Hematopoietic multipotent progenitor cell treated with erythropoietin and hydrocortisone succinate and interleukin-3 and kit ligand, for 8 days (in vitro differentiated cells): ENCODE measurements around the gene ZACN.

Experiments
- DNase-seq: peaks from one replicate; pipeline ENCODE4 v3.0.0-alpha.2; 2015

ZACN gene

DNA sequence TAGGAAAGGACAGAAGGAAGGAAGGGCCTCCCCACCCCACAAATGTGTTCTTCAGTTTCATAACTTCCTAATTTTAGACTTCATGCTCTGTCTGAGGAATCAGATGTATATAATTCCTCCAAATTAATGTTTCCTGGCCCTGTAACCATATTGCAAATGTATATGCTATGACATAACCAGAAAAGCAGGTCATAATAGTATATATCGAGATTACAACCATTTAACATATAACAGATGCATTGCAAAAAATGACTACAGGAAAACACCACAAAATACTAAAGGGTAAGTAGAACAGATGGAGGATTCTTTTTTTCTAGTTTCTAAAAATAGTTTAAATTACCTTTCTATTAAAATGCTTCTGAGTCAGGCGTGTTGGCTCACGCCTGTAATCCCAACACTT is 27.7 kb downstream of the ZACN start:
- DNase-seq, result no peak

GRCh38 chr17:76107509-76107908 is 28.5 kb downstream of the ZACN start:
- peak; percentile 66 for DNase-seq

GRCh38 chr17:76111956-76112355 is 33.0 kb downstream of the ZACN start:
- no peak for DNase-seq

DNA sequence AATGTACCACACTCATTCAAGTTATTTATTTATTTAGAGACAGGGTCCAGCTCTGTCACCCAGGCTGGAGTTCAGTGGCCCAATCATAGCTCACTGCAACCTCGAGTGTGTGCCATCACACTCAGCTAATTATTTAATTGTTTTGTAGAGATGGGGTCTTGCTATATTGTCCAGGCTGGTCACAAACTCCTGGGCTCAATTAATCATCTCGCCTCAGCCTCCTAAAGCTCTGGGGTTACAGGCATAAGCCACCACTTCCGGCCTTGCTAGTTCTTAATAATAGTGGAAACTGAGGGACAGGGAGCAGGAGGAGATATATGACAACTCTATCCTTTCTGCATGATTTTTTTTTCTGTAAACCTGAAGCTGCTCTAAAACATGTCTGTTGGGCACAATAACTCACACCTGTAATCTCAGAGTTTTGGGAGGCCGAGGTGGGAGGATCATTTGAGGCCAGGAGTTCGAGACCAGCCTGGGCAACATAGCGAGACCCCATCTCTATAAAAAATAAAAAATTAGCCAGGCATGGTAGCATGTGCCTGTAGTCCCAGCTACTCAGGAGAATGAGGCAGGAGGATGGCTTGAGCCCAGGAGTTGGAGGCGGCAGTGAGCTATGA is 36.3 kb downstream of the ZACN start:
- DNase-seq, result no peak

GRCh38 chr17:76119409-76120371 is 40.7 kb downstream of the ZACN start:
- no peak for DNase-seq

DNA sequence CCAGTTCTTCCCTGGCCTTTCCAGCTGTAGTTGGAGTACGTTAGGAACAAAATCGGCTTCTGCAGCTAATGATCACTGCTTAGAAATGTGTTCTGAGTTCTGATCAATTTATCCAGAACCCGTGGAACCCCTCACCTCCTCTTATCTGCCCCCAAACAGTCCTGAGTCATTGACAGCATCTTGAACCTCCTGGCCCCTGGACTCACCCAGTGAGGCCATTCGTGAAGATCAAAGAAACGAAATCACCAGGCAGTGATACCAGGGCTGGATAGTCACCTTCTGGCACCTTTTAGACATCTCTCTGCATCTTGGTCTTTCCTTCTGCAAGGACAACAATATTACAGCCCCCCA is 41.7 kb downstream of the ZACN start:
- DNase-seq, result no peak

DNA sequence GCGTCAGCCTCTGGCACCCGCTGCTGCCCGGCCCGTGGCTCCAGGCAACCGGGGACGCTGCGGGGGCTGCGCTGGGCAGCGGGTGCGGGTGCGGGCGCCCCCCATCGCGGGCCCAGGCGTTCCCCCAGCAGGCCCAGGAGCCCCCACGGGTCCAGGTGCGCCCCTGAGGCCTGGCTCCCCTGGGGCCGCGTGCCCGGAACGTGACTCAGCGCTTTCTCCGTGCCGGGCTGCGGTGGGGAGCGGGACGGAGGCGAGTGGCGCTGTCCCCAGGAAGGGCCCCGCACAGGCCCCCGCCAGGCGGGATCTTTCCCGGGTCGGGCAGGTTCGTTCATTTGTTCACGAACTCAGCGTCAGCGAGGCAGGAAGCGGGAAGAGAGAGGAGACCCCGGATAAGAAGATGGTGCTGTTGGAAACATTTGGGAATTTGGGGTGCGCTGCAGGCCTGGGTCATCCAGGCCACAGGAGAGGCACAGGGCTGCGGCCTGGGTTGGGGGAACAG is 43.0 kb downstream of the ZACN start:
- peak; percentile 28 for DNase-seq

GRCh38 chr17:76122431-76123190 is 43.6 kb downstream of the ZACN start:
- DNase-seq, result no peak

- no peak for DNase-seq
These were observed 44.2 kb downstream of the ZACN start for GRCh38 chr17:76123191-76123499.

- DNase-seq, result no peak
These were observed 45.0 kb downstream of the ZACN start for GRCh38 chr17:76123749-76124581.

GRCh38 chr17:76124582-76125390 is 45.8 kb downstream of the ZACN start:
- DNase-seq, result peak; percentile 29

DNA sequence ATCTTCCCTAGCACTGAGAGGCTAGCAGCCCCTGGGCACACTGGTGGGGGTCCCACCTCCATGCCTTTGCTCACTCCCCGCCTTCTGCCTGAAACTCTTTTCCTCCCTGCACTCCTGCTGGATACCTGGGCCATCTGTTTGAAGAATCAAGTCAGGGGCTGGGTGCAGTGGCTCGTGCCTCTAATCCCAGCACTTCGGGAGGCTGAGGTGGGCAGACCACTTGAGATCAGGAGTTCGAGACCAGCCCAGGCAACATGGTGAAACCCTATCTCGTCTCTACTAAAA is 46.4 kb downstream of the ZACN start:
- DNase-seq, result no peak

DNA sequence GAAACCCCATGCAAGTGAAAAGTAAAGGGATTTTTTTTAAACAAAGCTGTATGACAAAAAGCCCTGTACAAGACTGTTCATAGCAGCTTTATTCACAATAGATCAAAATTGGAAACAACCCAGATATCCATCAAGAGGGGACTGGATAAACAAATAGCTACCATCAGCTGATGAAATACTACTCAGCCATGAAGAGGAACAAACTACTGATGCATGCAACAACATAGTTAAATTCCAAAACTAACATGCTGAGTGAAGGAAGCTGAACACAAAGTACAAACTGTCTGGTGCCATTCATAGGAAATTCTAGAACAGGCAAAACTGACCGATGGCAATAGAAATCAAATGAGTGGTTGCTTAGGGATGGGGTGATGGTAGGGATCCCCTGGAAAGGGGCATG is 46.9 kb downstream of the ZACN start:
- no peak for DNase-seq

DNA sequence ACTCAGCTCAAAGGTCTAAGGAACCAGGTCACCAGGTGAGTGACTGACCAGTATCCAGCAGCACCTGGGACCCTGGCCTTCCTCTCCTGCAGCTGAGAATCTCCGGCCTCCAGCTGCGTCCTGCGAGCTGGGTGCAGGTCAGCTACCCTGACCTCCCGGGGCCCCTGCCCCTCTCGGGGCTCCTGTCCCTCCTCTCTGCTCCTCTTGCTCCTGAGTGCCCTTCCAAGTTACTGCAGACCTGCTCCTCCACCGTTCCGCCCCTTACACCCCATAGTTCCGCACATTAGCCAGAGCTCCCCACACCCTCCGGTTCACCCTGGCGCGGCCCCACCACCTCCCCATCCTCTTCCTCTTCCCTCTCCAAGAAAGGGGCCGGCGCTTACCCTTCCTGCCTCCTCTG is 51.5 kb downstream of the ZACN start:
- no peak for DNase-seq

DNA sequence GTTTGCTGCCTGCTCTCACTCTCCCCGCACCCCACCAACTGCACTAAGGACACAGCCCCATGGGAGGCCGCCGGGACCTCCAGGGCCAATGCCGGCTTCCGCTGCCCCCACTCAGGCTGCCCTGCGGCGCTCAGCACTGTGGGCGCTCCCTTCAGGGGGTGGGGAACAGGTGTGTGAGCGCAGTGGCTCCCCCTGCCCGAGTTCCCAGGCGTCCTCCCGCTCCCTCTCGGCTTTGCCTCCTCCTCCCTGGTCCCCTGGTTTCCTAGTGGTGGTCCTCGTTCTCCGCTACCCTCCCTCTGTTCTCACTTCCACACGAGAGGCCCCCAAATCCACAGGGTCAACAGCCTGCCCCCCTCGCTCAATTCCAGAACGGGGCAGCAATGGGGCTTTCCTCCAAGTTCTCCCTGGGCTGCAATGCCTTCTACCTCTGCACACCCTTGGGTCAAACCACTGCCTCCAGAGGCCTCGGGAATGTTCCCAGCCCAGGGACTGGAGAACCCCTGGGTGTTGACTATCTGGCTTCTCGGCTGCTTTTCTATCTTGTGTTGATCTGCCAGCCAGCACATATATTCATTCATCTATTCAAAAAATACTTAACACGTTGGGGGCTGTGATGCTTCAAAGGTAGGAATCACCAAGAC is 52.2 kb downstream of the ZACN start:
- DNase-seq, result no peak

GRCh38 chr17:76131692-76132573 is 53.0 kb downstream of the ZACN start:
- DNase-seq, result no peak
